NT2/D1 (cell line): Measurements from ENCODE around the gene TLL2.

ENCODE experiments used
- DNase-seq: peaks from one replicate; pipeline ENCODE4 v3.0.0-alpha.2; 2011; ENCODE audit warnings: low read depth, low spot score
- H3K27me3 ChIP-seq: 2 replicates; pipeline ENCODE4 v1.6.0; 2011; ENCODE audit warnings: mild to moderate bottlenecking; ENCODE audit not compliant: insufficient read length, insufficient read depth
- H3K36me3 ChIP-seq: 2 replicates; pipeline ENCODE4 v1.6.1; 2011; ENCODE audit warnings: mild to moderate bottlenecking, low read length, mixed read lengths; ENCODE audit not compliant: insufficient read depth, insufficient read length
- H3K4me1 ChIP-seq: 2 replicates; pipeline ENCODE4 v1.5.1; 2011; ENCODE audit not compliant: insufficient read depth, insufficient read length
- H3K4me3 ChIP-seq: 2 replicates; pipeline ENCODE4 v1.5.1; 2011; ENCODE audit warnings: low read depth; ENCODE audit not compliant: insufficient read length
- H3K9ac ChIP-seq: 2 replicates; pipeline ENCODE4 v1.6.0; 2011; ENCODE audit warnings: low read depth; ENCODE audit not compliant: insufficient read length
- H3K9me3 ChIP-seq: 2 replicates; pipeline ENCODE4 v1.5.1; 2011; ENCODE audit warnings: mild to moderate bottlenecking, low read length; ENCODE audit not compliant: insufficient read depth
- SUZ12 ChIP-seq: IDR thresholded peaks from 2 replicates; pipeline ENCODE4 v1.6.1; 2011; ENCODE audit not compliant: insufficient read length, insufficient read depth; ENCODE audit errors: extremely low read depth
- YY1 ChIP-seq: IDR thresholded peaks from 2 replicates; pipeline ENCODE4 v1.6.1; 2011; ENCODE audit not compliant: insufficient read length, insufficient read depth
- ZNF274 ChIP-seq: IDR thresholded peaks from 2 replicates; pipeline ENCODE4 v1.6.1; 2011; ENCODE audit warnings: mild to moderate bottlenecking, low read depth, low read length

The TLL2 gene

GRCh38 chr10:96448021-96448457 lies 65.7 kb downstream of the TLL2 start:
- Histone ChIP-seq H3K4me1 (peaks cover 10% of the 10 kb centered on the region), H3K9me3 (no peaks in the 10 kb centered on the region), H3K36me3 (no peaks in the 10 kb centered on the region), H3K27me3 (no peaks in the 10 kb centered on the region), H3K9ac (no peak overlapping the region), H3K4me3 (no peak overlapping the region)
- no peak for TF ChIP-seq SUZ12
- TF ChIP-seq YY1: no peak
- TF ChIP-seq ZNF274: no peak
- no peak for DNase-seq

- DNase-seq: no peak
- Histone ChIP-seq H3K36me3 (no peaks in the 10 kb centered on the region), H3K9me3 (no peaks in the 10 kb centered on the region), H3K27me3 (no peaks in the 10 kb centered on the region), H3K4me1 (peaks cover 10% of the 10 kb centered on the region), H3K4me3 (no peak overlapping the region), H3K9ac (no peak overlapping the region)
- no peak for TF ChIP-seq YY1
- no peak for TF ChIP-seq ZNF274
- TF ChIP-seq SUZ12: no peak
Measured at GRCh38 chr10:96446966-96447596, 66.6 kb downstream of the TLL2 start.

DNA sequence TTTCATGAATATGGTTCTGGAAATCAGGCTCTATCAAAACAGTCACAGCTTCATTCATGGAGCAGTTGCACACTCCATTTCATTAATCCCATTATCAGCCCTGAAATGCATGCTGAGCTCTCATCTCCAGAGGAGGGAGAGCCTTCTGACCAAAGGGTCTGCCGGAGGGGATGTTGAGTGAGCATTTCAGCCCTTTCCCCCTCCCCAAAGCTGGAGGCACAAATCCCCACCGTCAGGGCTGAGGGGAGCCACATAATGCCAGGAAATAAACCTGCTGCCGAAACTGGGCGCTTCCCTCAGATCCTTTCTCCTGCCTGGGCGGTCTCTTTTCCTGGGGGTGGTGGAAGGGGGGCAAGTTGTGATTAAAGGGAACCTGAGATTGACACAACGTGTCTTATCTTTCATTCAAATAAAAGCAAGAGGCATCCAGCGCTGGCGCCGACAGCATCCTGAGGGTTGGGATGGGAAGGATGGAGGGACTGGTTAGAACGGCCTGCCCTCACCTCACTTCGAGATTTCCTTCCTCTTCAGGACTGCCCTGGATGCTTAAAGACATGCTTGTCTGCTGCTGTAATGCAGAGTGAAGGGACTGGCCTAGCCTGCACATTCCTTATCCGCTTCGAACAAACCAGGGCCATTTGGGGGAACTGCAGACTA lies 71.6 kb downstream of the TLL2 start:
- no peaks in the 10 kb centered on the region for H3K27me3 ChIP-seq
- no peak for TF ChIP-seq SUZ12
- TF ChIP-seq ZNF274: no peak
- TF ChIP-seq YY1: no peak
- H3K9ac ChIP-seq: no peak overlapping the region
- DNase-seq: no peak
- H3K4me3 ChIP-seq: no peak overlapping the region
- H3K9me3 ChIP-seq: peaks cover 13% of the 10 kb centered on the region; the same call in 1 of the 2 replicates
- H3K4me1 ChIP-seq: peaks cover 3% of the 10 kb centered on the region
- H3K36me3 ChIP-seq: no peaks in the 10 kb centered on the region

- TF ChIP-seq SUZ12: no peak
- no peak overlapping the region for H3K9ac ChIP-seq
Measured at GRCh38 chr10:96441322-96441885, 72.3 kb downstream of the TLL2 start.

GRCh38 chr10:96440361-96441292 lies 73.1 kb downstream of the TLL2 start:
- Histone ChIP-seq H3K4me3 (no peak overlapping the region), H3K9ac (no peak overlapping the region), H3K4me1 (no peaks in the 10 kb centered on the region), H3K36me3 (no peaks in the 10 kb centered on the region), H3K27me3 (no peaks in the 10 kb centered on the region), H3K9me3 (peaks cover 15% of the 10 kb centered on the region; the same call in 1 of the 2 replicates)
- DNase-seq: no peak
- TF ChIP-seq ZNF274: no peak
- TF ChIP-seq SUZ12: no peak
- no peak for TF ChIP-seq YY1

More at GRCh38 chr10:96441322-96441885, 72.3 kb downstream of the TLL2 start:
- Histone ChIP-seq H3K4me3 (no peak overlapping the region), H3K9me3 (peaks cover 13% of the 10 kb centered on the region; the same call in 1 of the 2 replicates), H3K36me3 (no peaks in the 10 kb centered on the region), H3K27me3 (no peaks in the 10 kb centered on the region), H3K4me1 (no peaks in the 10 kb centered on the region)
- DNase-seq: no peak

DNA sequence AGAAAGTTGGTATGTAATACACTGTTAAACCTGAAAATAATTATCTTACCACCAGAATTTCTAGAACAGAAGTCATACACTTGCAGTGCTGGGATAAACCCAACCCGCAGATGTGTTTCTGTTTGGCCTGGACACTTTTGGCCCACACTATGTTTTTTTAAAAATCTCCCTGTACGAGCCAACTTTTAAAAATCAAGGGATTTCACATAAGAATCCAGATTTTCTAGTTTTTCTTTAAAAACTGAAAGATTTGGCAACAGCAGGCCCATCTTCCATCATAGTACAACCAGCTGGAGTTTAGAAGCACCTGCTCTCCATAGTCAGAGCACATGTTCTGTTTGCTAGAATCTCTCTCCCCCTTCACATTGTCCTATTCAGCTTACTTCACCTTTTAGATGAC lies 74.0 kb downstream of the TLL2 start:
- Histone ChIP-seq H3K9me3 (peaks cover 18% of the 10 kb centered on the region; the same call in 1 of the 2 replicates), H3K36me3 (no peaks in the 10 kb centered on the region), H3K9ac (no peak overlapping the region), H3K4me3 (no peak overlapping the region), H3K4me1 (no peaks in the 10 kb centered on the region), H3K27me3 (no peaks in the 10 kb centered on the region)
- TF ChIP-seq ZNF274 (no peak), YY1 (no peak), SUZ12 (no peak)
- DNase-seq: no peak
